Activated CD4-positive, alpha-beta T cell treated with anti-CD3 and anti-CD28 coated beads for 48 hours (primary cell): Measurements from ENCODE around the gene BTBD1.
"Not testable (repeated sequence)": the region's sequence is repeated elsewhere in the genome, so short reads cannot be mapped to it uniquely, and the experiment has no call there.

Experiments
- DNase-seq: peaks from one replicate; pipeline ENCODE4 v3.0.0-alpha.2; 2020

Gene BTBD1

DNA sequence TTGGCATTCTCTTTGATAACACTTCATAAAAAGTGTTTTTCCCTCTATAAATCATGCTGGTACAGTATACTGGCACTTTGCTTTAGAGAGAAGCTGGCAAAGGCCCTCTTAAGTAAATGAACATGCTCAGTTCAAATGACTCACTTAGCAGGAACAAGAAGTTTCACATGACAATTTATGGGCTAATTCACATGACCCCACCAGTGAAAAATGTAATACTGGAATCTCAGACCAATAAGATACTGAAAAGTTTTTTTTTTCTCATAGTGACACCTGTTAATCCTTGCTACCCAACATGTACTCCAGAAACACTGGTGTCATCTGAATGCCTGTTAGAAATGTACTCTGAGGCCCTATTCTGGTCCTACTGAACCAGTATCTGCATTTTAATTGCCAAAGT is 13.9 kb downstream of the BTBD1 start:
- no peak for DNase-seq

DNA sequence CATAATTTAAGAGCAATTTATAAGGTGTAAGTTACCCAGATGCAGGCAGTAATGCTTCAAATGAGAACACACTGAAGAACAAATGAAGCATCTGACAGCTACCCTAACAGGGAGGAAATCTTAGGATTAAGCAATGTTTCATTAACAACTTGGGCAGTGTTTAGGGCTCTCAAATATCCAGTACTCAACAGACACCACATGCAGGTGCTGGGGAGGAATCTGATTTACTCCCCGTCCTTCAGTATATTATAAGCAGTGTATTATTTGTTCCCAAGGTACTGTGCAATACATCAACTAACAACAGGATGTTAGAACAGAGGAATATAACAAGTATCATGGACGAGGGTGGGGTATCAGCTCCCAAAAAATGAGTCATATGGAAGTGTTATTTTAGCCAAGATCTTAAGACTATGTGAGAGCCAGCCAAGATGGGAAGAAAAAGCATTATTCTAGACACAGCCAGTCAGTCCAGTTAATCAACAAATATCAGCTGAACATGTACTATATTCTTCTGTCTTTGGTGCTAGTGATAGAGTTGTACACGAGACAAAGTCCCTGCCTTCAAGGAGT is 20.4 kb downstream of the BTBD1 start:
- DNase-seq, result no peak

DNA sequence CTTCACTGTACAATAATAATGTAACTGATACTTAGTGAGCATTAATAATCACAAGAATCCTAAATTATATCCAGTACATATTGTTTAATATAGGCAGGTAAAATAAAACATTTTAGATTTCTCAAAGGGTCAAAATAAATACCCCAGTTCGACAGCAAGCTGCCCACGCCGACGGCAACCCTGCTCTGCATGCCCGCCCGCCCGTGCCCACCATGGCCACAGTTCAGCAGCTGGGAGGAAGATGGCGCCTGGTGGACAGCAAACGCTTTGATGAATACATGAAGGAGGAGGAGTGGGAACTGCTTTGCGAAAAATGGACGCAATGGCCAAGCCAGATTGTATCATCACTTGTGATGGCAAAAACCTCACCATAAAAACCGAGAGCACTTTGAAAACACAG is 22.9 kb downstream of the BTBD1 start:
- no peak for DNase-seq

DNA sequence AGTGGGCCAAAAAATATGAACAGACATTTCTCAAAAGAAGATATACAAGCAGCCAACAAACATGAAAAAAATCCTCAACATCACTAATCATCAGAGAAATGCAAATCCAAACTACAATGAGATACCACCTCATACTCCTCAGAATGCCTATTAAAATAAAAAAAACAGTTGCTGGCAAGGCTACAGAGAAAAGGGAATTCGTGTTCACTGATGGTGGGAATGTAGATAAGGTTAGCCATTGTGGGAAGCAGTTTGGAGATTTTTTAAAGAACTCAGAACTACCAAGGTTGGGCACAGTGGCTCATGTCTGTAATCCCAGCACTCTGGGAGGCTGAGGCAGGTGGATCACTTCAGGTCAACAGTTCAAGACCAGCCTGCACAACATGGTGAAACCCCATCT is 27.8 kb downstream of the BTBD1 start:
- no peak for DNase-seq

DNA sequence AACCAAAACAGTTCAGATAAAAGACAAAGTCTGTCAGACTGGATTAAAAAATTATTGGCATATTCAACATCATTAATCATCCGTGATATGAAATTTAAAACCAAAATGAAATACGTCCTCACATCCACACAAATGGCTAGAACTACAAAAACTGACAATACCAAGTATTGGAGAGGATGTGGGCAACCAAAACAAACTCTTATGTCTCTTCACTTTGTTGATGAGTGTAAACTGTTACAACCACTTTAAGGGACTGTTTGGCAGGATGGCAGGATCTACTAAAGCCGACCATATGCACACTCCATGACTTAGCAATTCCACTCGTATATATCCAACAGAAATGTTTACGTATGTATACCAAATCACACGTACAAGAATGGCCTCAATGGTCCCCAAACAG is 30.8 kb downstream of the BTBD1 start:
- DNase-seq, result no peak

- DNase-seq, result not testable (repeated sequence)
These were observed 35.8 kb downstream of the BTBD1 start for GRCh38 chr15:83031234-83031633.

DNA sequence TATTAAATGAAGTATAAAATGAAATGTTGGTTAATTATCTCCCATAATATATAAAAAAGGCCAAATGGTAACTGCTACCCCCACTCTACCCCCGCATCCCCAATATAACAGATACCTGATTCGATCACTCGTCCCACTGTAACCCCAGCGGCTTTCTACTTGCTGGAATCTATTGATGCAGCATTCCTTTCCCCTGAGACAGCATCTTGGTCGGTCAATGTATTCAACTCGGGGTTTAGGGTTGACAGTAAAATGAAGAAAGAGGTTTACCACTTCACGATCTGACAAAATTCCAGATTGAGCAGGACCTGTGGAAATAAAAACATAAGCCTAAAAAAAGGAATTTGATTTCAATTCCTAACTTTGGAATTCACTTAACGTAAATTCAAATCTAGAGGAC is 37.0 kb downstream of the BTBD1 start:
- DNase-seq, result no peak

GRCh38 chr15:83018436-83018835 is 48.6 kb downstream of the BTBD1 start:
- DNase-seq, result no peak

DNA sequence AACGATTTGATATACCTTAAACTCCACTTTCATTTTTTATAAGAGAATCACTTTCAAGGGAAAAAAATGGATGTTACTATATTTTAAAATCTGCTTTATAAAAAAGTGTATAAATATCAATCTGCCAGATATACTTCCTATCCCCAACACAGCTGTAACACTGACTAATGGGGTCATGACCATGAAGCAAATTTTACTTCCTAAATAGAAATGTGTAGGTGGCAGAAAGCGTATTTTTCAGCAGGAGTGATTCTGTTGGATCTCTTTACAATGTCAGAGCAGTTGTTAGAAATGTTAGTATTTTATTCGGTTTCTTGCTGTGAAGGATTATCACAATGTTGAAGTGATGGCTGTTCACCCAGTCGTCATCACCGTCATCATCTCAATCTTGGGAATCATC is 50.1 kb downstream of the BTBD1 start:
- no peak for DNase-seq

- no peak for DNase-seq
These were observed 51.7 kb downstream of the BTBD1 start for GRCh38 chr15:83015361-83015760.

- no peak for DNase-seq
These were observed 52.8 kb downstream of the BTBD1 start for GRCh38 chr15:83014205-83014653.

DNA sequence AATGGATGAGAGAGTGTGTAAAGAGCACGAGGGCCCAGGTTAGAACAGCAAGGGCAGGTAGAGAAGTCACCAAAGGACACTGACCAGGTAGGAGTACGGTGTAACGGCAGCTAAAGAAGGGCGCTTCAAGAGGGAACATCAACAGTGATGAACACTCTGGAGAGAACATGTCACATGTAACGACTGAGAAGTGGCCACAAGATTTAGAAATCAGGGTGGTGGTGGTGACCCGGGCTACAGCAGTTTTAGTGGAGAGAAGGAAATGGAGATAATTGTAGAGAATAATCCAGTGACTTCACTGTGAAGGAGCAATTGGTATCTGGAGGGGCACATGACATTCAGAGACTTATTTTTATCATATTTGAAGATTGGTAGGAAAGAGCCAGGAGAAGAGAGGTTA is 54.4 kb downstream of the BTBD1 start:
- no peak for DNase-seq

GRCh38 chr15:83012076-83012426 is 55.0 kb downstream of the BTBD1 start:
- no peak for DNase-seq

- peak; percentile 86 for DNase-seq
These were observed 55.6 kb downstream of the BTBD1 start, which contains the start of gene C15orf40 for GRCh38 chr15:83011271-83012075. Gene C15orf40 (minus strand): TSS chr15:83011639. CDS start chr15:83011607, 32 bp downstream.

GRCh38 chr15:83010709-83011270 is 56.3 kb downstream of the BTBD1 start:
- DNase-seq, result peak; percentile 89

- not testable (repeated sequence) for DNase-seq
These were observed 66.4 kb downstream of the BTBD1 start for GRCh38 chr15:83000672-83001031.

GRCh38 chr15:82999905-83000671 is 67.0 kb downstream of the BTBD1 start:
- peak; percentile 22 for DNase-seq

DNA sequence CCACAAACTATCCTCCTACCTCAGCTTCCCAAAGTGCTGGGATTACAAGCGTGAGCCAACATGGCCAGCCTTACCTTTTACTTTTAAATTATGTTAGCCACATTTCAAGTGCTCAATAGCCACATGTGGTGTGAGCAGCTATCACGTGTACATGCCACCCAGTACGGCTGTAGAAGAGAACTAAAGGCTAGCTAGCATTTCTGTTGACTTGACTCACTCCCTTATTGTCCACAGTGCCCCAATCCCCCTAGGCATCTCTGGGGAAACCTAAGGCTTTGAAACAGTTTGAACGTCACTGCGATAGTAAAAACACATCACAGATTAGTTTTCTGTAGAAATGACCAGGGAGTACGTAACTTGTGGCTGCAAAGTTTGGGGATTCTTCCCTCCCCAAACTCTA is 67.6 kb downstream of the BTBD1 start:
- no peak for DNase-seq

GRCh38 chr15:82995938-82996337 is 71.1 kb downstream of the BTBD1 start:
- DNase-seq, result no peak

GRCh38 chr15:82995076-82995475 is 72.0 kb downstream of the BTBD1 start:
- DNase-seq, result no peak

- DNase-seq, result no peak
These were observed 73.9 kb downstream of the BTBD1 start for GRCh38 chr15:82993144-82993543.

DNA sequence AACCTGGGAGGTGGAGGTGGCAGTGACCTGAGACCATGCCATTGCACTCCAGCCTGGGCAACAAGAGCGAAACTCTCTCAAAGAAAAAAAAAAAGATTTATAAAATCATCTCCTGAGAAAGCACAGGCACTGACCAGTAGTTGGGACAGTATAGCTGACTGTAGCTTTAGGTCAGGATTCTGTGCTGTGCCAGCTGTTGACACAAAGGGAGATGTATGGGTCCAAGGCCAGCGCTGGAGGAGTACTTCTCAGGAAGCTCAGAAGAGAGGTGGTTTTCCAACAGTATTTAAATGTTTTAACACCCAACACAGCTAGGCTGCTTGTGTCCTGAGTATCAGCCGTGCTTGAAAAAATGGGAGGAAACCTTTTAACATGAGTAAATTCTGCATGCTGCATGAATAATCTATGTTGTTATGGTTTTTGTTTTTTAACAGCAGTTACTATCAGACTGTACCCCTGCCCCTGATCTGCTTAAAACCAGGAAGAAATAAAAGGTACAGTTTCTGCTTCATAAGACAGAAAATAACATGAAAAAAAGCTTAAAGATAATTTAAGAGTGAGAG is 74.5 kb downstream of the BTBD1 start:
- DNase-seq, result no peak

DNA sequence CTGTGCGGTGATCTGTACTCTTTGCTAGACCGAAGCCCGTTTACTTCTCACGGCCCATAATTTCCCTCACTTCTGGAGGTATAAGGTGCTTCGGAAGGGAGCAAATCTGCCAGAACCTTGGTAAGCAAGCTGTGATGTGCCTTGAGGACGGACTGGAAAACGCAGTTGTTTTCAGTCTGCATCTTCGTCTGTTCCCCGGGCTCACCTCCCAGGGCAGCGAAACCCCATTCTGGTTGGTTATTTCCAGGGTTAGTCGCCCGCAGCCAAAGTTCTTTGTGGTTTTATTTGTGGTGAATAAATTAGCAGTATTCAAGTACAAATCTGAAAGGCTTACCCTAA is 80.6 kb downstream of the BTBD1 start:
- peak; percentile 35 for DNase-seq
